Neural cell (in vitro differentiated cells): ENCODE data around the gene ADAMTS17. TPM values are rescaled to one million over a fixed set of nuclear protein-coding genes. Genes with fewer than 3 reads are reported as not detected.

Source experiments
- H2AFZ ChIP-seq: fragments of 200-600, 300-800 bp; sonication (generic), shearing (Covaris generic); 2 replicates; pipeline ENCODE4 v1.6.0; 2014; ENCODE audit warnings: low read depth, mild to moderate bottlenecking, antibody characterized with exemption, low read length, moderate library complexity
- H3F3A ChIP-seq: fragments of 200-600 bp; shearing (Covaris generic); 2 replicates; pipeline ENCODE4 v1.6.1; 2016; ENCODE audit warnings: mild to moderate bottlenecking, moderate library complexity, mixed read lengths, antibody characterized with exemption, low read length; ENCODE audit not compliant: insufficient read depth, poor library complexity, severe bottlenecking
- H3K27ac ChIP-seq: fragments of 200-600, 300-800 bp; sonication (generic), shearing (Covaris generic); 2 replicates; pipeline ENCODE4 v1.5.1; 2014; ENCODE audit warnings: mild to moderate bottlenecking, low read length, moderate library complexity
- H3K27me3 ChIP-seq: fragments of 300-800, 200-600 bp; sonication (generic), shearing (Covaris generic); 2 replicates; pipeline ENCODE4 v1.6.0; 2014; ENCODE audit warnings: mild to moderate bottlenecking, low read depth, low read length, moderate library complexity; ENCODE audit not compliant: insufficient read depth
- H3K36me3 ChIP-seq: fragments of 300-800, 200-600 bp; sonication (generic), shearing (Covaris generic); 2 replicates; pipeline ENCODE4 v1.5.1; 2014; ENCODE audit warnings: mild to moderate bottlenecking, antibody characterized with exemption, low read length, moderate library complexity; ENCODE audit not compliant: insufficient read depth
- H3K4me2 ChIP-seq: fragments of 300-800, 200-600 bp; sonication (generic), shearing (Covaris generic); 2 replicates; pipeline ENCODE4 v1.6.0; 2014; ENCODE audit warnings: mild to moderate bottlenecking, low read length
- H3K4me3 ChIP-seq: fragments of 300-800, 200-600 bp; sonication (generic), shearing (Covaris generic); 2 replicates; pipeline ENCODE4 v1.5.1; 2014; ENCODE audit warnings: mild to moderate bottlenecking, low read length, moderate library complexity
- H3K79me2 ChIP-seq: fragments of 200-600 bp; shearing (Covaris generic); replicated peaks from 2 replicates; pipeline ENCODE4 v1.6.0; 2014; ENCODE audit warnings: mild to moderate bottlenecking, low read length, moderate library complexity; ENCODE audit not compliant: insufficient read depth
- H3K9ac ChIP-seq: fragments of 300-800, 200-600 bp; sonication (generic), shearing (Covaris generic); 2 replicates; pipeline ENCODE4 v1.6.1; 2016; ENCODE audit warnings: mild to moderate bottlenecking, low read length, mixed read lengths
- H3K9me2 ChIP-seq: fragments of 200-600 bp; shearing (Covaris generic); 2 replicates; pipeline ENCODE4 v1.6.1; 2016; ENCODE audit warnings: mild to moderate bottlenecking, low read length, mixed read lengths; ENCODE audit not compliant: insufficient read depth
- H3K9me3 ChIP-seq: fragments of 200-600, 300-800 bp; sonication (generic), shearing (Covaris generic); 2 replicates; pipeline ENCODE4 v1.6.1; 2016; ENCODE audit warnings: mild to moderate bottlenecking, mixed run types, low read length, moderate library complexity, mixed read lengths
- H4K20me1 ChIP-seq: fragments of 200-600 bp; shearing (Covaris generic); 2 replicates; pipeline ENCODE4 v1.6.1; 2016; ENCODE audit warnings: mild to moderate bottlenecking, mixed run types; ENCODE audit not compliant: insufficient read depth
- EP300 ChIP-seq: fragments of 450-650 bp; conservative IDR thresholded peaks from 2 replicates; pipeline ENCODE4 v1.6.1; 2014; ENCODE audit warnings: antibody characterized with exemption, mild to moderate bottlenecking, moderate library complexity; ENCODE audit not compliant: poor library complexity, severe bottlenecking
- EZH2 ChIP-seq: fragments of 200-600, 300-800 bp; shearing (Covaris generic), sonication (generic); IDR thresholded peaks from 2 replicates; pipeline ENCODE4 v1.6.1; 2014; ENCODE audit warnings: antibody characterized with exemption, low read length, borderline replicate concordance, mild to moderate bottlenecking; ENCODE audit not compliant: insufficient read depth, poor library complexity, severe bottlenecking
- MXI1 ChIP-seq: fragments of 450-650 bp; conservative IDR thresholded peaks from 2 replicates; pipeline ENCODE4 v1.6.1; 2014; ENCODE audit warnings: antibody characterized with exemption, mild to moderate bottlenecking; ENCODE audit not compliant: poor library complexity, severe bottlenecking
- POLR2AphosphoS5 ChIP-seq: IDR thresholded peaks from 2 replicates; pipeline ENCODE4 v1.6.1; 2012
- RAD21 ChIP-seq: fragments of 450-650 bp; conservative IDR thresholded peaks from 2 replicates; pipeline ENCODE4 v1.6.1; 2014; ENCODE audit warnings: antibody characterized with exemption, mild to moderate bottlenecking, moderate library complexity
- SMC3 ChIP-seq: fragments of 450-650 bp; conservative IDR thresholded peaks from 2 replicates; pipeline ENCODE4 v1.6.1; 2014; ENCODE audit warnings: antibody characterized with exemption, mild to moderate bottlenecking, moderate library complexity; ENCODE audit not compliant: poor library complexity
- TAF1 ChIP-seq: IDR thresholded peaks from 2 replicates; pipeline ENCODE4 v1.6.1; 2012; ENCODE audit warnings: low read depth
- polyA plus RNA-seq: library from polyadenylated mRNA; depleted of rRNA; stranded (reverse); fragments of >200 nt; gene quantifications from 2 replicates; pipeline ENCODE4 v1.2.3, GENCODE V29; 2014
- TF ChIP-seq, protein P1 (sequence below): IDR thresholded peaks from 2 replicates; pipeline ENCODE4 v1.6.1; 2012; ENCODE audit warnings: borderline replicate concordance
- TF ChIP-seq, protein P2 (sequence below): fragments of 450-650 bp; IDR thresholded peaks from 2 replicates; pipeline ENCODE4 v1.5.1; 2014; ENCODE audit warnings: antibody characterized with exemption, mild to moderate bottlenecking, moderate library complexity; ENCODE audit not compliant: poor library complexity, severe bottlenecking

The ADAMTS17 gene
- polyA plus RNA-seq, 1 donor from 2014 or later: 0.04 TPM

DNA sequence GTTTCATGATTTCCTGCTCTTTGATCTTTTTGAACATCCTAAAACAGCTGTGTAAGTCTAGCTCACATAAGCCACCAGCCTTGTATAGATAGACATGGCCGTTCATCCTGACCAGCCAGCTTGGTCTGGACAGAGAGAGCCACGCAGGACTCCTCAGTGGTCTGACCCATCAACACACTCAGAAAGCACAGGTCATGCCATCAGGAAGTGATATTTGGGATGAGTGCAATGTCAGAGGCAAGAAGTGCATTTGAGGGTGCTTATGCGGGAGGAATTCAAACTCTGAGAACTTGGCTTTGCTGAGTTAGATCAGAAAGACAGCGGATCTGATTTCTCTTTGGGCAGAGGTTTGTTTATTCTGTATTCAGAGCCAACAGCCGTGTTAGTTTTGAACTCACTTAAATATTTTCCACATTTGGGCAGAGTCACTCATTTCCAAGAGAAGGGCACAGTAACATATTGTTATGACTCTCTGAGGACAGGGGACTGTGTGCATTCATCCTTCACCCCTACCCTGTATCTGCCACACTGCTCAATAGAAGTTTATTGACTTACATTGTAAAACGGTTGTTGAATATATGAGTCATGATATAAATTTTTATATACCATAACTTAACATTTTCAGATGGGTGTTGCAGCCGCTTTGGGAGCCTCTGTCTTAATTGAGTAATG is 383.2 kb downstream of the ADAMTS17 start:
- Histone ChIP-seq H3K27me3 (no peaks in the 10 kb centered on the region), H3K79me2 (no peaks in the 10 kb centered on the region)

DNA sequence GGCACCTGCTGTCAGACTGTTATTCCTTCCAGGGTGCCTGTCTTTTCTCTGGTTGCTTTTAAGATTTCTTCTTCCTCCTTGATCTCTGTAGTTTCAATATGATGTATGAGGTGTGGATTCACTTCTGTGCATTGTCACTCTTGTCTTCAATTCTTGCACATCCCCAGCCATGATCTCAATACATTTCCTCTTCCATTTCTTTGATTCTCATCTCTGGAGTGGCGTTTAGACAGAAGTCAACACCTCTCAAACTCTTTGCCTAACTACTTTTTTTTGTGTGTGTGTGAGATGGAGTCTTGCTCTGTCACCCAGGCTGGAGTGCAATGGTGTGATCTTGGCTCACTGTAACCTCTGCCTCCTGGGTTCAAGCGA is 384.1 kb downstream of the ADAMTS17 start:
- Histone ChIP-seq H3K4me2 (no peak overlapping the region), H3K27ac (no peak overlapping the region), H3K36me3 (no peaks in the 10 kb centered on the region), H4K20me1 (no peaks in the 10 kb centered on the region), H3K9me2 (no peaks in the 10 kb centered on the region), H3K79me2 (no peaks in the 10 kb centered on the region), H3K9me3 (no peaks in the 10 kb centered on the region), H3F3A (no peaks in the 10 kb centered on the region), H3K9ac (no peak overlapping the region), H2AFZ (no peak overlapping the region), H3K4me3 (no peak overlapping the region), H3K27me3 (no peaks in the 10 kb centered on the region)
- no peak for TF ChIP-seq RAD21
- no peak for TF ChIP-seq SMC3
- TF ChIP-seq, protein P1, sequence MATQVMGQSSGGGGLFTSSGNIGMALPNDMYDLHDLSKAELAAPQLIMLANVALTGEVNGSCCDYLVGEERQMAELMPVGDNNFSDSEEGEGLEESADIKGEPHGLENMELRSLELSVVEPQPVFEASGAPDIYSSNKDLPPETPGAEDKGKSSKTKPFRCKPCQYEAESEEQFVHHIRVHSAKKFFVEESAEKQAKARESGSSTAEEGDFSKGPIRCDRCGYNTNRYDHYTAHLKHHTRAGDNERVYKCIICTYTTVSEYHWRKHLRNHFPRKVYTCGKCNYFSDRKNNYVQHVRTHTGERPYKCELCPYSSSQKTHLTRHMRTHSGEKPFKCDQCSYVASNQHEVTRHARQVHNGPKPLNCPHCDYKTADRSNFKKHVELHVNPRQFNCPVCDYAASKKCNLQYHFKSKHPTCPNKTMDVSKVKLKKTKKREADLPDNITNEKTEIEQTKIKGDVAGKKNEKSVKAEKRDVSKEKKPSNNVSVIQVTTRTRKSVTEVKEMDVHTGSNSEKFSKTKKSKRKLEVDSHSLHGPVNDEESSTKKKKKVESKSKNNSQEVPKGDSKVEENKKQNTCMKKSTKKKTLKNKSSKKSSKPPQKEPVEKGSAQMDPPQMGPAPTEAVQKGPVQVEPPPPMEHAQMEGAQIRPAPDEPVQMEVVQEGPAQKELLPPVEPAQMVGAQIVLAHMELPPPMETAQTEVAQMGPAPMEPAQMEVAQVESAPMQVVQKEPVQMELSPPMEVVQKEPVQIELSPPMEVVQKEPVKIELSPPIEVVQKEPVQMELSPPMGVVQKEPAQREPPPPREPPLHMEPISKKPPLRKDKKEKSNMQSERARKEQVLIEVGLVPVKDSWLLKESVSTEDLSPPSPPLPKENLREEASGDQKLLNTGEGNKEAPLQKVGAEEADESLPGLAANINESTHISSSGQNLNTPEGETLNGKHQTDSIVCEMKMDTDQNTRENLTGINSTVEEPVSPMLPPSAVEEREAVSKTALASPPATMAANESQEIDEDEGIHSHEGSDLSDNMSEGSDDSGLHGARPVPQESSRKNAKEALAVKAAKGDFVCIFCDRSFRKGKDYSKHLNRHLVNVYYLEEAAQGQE: no peak
- TF ChIP-seq MXI1: no peak
- no peak for TF ChIP-seq EP300
- TF ChIP-seq POLR2AphosphoS5: no peak
- no peak for TF ChIP-seq EZH2
- TF ChIP-seq TAF1: no peak
- TF ChIP-seq, protein P2, sequence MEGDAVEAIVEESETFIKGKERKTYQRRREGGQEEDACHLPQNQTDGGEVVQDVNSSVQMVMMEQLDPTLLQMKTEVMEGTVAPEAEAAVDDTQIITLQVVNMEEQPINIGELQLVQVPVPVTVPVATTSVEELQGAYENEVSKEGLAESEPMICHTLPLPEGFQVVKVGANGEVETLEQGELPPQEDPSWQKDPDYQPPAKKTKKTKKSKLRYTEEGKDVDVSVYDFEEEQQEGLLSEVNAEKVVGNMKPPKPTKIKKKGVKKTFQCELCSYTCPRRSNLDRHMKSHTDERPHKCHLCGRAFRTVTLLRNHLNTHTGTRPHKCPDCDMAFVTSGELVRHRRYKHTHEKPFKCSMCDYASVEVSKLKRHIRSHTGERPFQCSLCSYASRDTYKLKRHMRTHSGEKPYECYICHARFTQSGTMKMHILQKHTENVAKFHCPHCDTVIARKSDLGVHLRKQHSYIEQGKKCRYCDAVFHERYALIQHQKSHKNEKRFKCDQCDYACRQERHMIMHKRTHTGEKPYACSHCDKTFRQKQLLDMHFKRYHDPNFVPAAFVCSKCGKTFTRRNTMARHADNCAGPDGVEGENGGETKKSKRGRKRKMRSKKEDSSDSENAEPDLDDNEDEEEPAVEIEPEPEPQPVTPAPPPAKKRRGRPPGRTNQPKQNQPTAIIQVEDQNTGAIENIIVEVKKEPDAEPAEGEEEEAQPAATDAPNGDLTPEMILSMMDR: no peak

More for the DNA sequence above, 383.2 kb downstream of the ADAMTS17 start:
- no peak overlapping the region for H3K4me2 ChIP-seq
- H4K20me1 ChIP-seq: no peaks in the 10 kb centered on the region
- no peak overlapping the region for H3K27ac ChIP-seq
- H3K9me3 ChIP-seq: no peaks in the 10 kb centered on the region
- H2AFZ ChIP-seq: no peak overlapping the region
- TF ChIP-seq TAF1 (no peak), RAD21 (no peak)
- H3F3A ChIP-seq: no peaks in the 10 kb centered on the region
- no peaks in the 10 kb centered on the region for H3K9me2 ChIP-seq
- no peak overlapping the region for H3K9ac ChIP-seq
- H3K4me3 ChIP-seq: no peak overlapping the region
- H3K36me3 ChIP-seq: no peaks in the 10 kb centered on the region
